Neural cell (in vitro differentiated cells): ENCODE measurements around the gene TSPAN9.

Source experiments
- CTCF ChIP-seq: fragments of 450-650 bp; IDR thresholded peaks from 2 replicates; pipeline ENCODE4 v1.5.1; 2014; ENCODE audit warnings: antibody characterized with exemption, mild to moderate bottlenecking, moderate library complexity; ENCODE audit not compliant: poor library complexity, severe bottlenecking
- EP300 ChIP-seq: fragments of 450-650 bp; conservative IDR thresholded peaks from 2 replicates; pipeline ENCODE4 v1.6.1; 2014; ENCODE audit warnings: antibody characterized with exemption, mild to moderate bottlenecking, moderate library complexity; ENCODE audit not compliant: poor library complexity, severe bottlenecking
- EZH2 ChIP-seq: fragments of 200-600, 300-800 bp; shearing (Covaris generic), sonication (generic); IDR thresholded peaks from 2 replicates; pipeline ENCODE4 v1.6.1; 2014; ENCODE audit warnings: antibody characterized with exemption, low read length, borderline replicate concordance, mild to moderate bottlenecking; ENCODE audit not compliant: insufficient read depth, poor library complexity, severe bottlenecking
- MXI1 ChIP-seq: fragments of 450-650 bp; conservative IDR thresholded peaks from 2 replicates; pipeline ENCODE4 v1.6.1; 2014; ENCODE audit warnings: antibody characterized with exemption, mild to moderate bottlenecking; ENCODE audit not compliant: poor library complexity, severe bottlenecking
- POLR2AphosphoS5 ChIP-seq: IDR thresholded peaks from 2 replicates; pipeline ENCODE4 v1.6.1; 2012
- RAD21 ChIP-seq: fragments of 450-650 bp; conservative IDR thresholded peaks from 2 replicates; pipeline ENCODE4 v1.6.1; 2014; ENCODE audit warnings: antibody characterized with exemption, mild to moderate bottlenecking, moderate library complexity
- SMC3 ChIP-seq: fragments of 450-650 bp; conservative IDR thresholded peaks from 2 replicates; pipeline ENCODE4 v1.6.1; 2014; ENCODE audit warnings: antibody characterized with exemption, mild to moderate bottlenecking, moderate library complexity; ENCODE audit not compliant: poor library complexity

- TF ChIP-seq CTCF (no peak), RAD21 (no peak), POLR2AphosphoS5 (no peak), EP300 (no peak), EZH2 (no peak), SMC3 (no peak), MXI1 (no peak)
Observed at GRCh38 chr12:3238196-3238595, 161.0 kb downstream of the TSPAN9 start.
